Activated CD4-positive, CD25-positive, alpha-beta regulatory T cell treated with anti-CD3 and anti-CD28 coated beads, Interleukin-2, amount 50 U/mL, for 72 hours (primary cell): ENCODE data around the gene INPP4A.

ENCODE experiments used
- DNase-seq: peaks from one replicate; pipeline ENCODE4 v3.0.0; 2021

INPP4A gene

DNA sequence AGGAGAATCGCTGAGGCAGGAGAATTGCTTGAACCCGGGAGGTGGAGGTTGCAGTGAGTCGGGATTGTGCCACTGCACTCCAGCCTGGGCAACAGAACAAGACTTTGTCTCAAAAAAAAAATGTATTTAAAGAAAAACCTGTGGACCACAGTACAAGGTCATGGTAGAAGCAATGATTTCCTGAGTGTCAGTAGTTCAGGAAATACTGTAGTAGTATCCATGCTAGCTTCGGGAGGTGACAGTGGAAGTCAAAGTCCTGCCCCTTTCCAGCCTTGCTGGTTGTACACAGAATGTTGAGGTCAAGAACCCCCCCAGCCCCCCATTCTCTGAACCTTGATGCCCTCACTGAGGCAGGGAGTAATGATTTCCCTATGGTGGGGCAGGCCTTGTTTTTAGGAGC lies 56.6 kb downstream of the INPP4A start:
- DNase-seq: no peak

DNA sequence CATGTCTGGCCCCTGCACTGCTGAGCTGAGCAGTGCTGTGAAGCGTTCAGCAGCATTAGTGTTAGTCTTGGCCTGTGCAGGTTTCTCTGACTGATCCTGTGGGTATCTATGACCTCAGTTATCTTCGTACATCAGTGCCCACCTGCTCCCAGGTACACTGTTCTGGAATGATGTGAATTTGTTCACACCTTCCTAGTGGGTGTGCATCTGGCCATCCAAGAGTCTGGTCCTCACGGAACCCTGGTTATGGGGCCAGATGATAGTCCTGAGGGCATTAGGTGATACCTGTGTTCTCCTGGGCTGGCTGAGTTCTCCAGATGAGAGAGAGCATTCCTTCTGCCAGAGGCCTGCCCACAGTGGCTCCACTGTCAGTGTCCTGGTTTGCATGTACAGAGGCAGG lies 57.2 kb downstream of the INPP4A start:
- DNase-seq: no peak

DNA sequence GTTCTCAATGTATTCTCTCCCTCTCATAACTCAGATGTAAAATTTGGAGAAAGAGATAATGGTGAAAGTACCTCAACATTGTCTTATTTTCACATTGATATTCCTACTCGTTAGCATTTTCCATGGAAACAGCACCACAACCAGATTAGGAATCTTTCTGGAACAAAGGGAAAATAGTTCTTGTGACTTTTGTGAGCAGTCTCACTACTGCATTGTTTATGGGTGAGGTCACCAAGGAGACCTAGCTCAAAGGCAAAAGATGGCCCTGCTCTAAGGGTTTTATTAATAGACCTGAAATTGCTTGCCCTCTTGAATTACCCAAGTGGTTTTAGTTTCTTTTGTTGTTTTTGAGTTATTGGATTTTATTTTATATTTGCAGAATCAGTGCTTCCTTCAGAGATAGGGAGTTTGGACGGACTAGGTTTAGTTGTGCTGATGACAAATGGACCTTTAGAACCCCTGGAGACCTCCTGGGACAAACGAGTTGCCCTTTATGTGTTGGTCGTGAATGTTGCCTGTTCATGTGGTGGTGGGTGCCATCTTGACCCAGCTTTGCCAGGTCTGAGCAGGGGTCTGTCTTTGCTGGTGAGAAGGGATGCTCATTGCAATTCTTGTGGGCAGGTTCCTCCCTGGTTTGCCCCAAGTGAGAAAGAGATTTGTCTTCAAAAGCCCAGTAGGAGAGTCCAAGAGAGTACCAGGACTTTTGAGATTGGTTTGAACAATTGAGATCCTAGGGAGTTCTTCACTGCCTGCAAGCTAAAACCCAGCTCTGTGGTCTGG lies 58.1 kb downstream of the INPP4A start:
- no peak for DNase-seq

DNA sequence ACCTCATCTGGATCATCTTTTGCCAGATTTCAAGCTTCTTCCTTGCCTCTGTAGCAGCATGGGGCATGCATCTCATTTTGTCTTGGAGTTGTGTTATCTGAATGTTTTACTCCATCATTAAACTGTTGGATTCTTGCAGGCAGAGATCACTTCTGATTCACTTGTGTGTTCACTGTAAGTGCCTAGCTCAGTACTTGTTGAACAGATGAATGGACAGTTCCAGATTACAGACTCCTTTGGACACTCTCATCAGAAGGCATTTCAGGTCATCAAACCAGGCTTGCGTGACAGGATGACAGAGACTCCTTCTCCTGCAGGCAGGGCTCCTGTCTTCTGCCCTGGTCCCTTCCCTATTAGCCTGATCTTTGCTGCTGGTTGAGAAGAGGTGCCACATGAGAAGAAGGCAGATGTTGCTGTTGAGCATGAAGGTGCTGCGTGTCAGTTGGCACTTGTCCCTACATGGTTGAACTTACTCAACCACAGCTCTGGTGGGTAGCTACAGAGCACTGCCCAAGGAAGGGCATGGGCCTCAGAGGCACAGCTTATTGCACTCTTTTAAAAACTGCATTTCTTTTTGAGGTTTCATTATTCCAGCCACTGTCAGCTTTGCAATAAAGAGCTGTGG lies 58.9 kb downstream of the INPP4A start:
- DNase-seq: no peak

DNA sequence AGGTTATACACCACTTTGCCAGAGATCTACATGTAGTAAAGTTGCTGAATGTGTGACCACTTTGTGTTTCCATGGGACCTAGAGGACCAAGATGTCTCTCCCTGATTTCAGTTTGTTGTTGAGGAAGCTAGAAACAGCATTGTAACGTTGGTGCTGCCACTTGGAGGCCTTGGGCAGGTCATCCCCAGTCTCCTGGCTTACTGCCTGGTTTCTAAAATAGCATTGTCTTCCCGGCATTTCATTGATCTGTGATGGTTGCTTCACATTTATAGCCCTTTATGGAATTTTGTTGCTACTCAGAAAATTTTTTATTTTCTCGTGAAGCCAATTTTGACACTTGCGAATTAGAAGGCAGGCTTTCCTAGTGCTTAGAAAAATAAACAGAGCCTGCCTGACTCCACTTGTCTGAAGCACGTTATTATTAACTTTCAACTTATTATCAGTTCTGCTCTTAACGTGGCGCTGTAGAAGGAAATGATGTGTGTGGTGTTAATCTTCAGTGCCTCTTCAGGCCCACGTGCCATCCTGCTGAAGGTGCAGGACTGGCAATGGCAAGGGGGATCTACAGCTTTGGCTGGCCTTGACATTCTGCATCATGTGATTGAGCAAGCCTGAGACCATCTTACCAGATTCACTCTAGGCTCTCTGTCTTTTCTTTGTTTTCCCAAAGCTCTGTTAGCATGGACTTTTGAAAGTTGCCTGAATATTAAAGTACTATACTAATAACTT lies 59.9 kb downstream of the INPP4A start:
- no peak for DNase-seq

DNA sequence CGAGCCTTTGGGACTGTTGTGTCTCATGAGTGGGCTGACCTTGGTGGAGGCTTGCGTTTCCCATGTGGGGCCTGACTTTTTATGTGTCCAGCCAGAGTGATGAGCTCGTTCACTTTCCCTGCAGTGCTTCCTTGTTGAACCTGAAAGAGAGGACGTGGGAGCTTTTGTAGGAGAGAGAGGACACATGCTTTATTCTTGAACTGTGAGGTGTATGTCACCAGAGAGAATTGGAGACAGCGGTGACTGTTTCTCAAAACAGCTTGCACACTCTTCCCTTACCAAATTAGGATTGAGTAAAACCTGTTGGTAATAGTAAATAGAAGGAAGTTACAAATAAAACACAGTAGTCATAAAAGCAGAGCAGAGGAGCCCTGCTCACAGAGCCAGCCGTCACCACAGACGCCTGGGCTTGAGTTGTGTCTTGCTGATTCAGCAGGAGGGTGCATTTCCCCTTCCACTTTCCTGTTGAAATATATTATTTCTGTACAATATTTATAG lies 60.7 kb downstream of the INPP4A start:
- DNase-seq: no peak

DNA sequence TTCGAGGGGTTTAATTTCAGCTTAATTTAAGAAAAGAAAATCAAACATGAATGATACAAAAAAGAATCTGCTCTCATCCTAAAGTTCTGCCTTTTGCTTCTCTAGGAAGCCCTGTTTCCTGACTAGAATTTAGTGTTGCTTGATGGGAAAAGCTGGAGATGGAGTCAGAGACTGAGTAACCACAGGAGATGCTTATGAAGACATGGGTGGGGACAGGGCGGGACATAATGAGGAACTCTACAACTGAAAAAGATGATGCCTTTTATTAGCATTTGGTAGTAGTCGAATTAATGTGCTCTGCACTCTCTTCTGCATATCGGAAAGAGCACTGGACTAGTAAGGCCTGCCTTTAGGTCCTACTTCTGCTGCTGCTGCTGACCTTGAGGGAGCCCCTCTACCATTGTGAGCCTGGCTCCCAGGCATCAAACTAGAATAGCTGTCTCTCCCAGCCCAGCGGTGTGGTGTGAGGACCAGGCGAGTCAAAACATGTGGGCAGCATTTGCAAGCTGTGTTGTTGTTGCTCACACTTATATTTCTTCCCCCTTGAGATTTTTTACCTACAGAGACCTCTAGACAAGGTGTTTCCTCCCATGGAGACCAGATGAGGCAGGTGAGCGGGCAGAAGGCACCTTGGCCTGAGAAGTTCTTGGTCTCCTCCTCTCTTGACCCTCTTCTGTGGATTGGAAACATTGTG lies 61.5 kb downstream of the INPP4A start:
- DNase-seq: no peak

DNA sequence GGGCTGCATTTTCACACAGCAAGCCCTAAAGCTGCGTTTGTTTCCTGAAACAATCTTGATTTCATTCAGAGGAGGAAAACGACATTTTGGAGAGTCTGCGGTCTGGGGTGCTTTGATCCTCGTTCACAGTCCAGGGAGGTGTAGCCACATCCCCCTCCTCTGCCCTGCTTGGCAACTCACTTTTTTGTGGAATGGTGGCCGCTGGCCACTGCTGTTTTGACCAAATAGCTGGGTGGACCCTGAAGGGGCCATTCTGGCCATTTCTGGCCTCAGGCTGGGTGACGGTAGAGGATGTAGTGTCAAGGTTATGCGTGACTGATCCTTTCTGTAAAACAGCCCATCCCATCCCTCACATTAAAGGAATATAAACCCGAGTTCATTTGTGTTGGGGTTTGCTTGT lies 62.2 kb downstream of the INPP4A start:
- no peak for DNase-seq

DNA sequence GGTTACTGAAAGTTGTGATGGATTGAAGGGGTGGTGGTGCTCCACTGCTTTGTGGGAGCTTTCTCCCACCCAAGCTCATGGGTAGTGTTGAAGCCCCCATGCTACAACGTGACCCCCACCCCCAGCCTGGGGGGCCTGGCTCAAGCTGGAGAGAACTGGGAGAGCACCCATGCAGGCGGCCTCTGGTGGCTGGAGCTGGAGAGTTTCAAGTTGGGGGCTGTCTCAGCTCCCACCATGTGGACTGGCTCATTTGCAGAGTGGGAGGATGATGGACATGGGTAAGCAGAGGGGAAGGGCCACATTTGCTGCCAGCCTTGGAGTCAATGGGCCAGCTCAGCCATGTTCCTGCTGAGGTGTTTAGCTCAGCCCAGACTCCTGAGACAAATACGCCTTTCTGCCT lies 62.8 kb downstream of the INPP4A start:
- no peak for DNase-seq

DNA sequence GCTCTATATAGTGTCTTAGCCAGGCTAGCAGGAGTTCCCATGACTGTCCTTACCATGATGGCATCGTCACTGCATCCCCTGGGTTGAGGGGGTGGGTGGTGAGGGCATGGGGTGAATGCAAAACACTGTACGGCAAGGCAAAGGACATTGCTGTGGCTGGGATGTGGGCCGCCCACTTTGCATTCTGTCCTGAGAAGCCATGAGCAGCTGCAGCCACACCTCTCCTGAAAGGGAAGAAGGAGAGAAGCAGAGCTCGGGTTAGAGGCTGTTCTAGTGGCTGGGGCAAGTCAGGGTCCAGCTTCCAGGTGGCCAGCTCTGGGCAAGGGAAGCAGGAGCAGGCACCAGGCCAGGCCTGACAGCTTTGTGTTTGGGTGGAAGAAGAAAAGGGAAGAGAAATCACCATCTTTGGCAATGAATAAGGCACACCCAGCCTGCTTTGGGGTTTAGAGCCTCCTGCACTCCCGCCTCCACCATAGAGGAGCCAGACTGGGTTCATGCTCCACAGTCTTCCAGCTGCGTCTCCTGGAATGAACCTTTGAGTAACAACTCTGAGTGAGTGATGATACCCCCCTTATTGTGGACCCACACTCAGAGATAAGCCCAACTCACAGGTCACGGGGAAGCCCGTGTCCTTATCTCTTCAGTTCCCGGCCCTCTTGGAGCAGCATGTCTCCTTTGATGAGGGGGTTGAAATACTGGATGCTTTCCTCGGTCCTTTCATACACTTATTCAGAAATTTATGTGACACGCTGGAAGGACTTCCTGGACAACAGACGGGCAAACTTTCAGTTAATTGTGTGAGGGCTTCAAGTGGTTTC lies 63.4 kb downstream of the INPP4A start:
- no peak for DNase-seq

DNA sequence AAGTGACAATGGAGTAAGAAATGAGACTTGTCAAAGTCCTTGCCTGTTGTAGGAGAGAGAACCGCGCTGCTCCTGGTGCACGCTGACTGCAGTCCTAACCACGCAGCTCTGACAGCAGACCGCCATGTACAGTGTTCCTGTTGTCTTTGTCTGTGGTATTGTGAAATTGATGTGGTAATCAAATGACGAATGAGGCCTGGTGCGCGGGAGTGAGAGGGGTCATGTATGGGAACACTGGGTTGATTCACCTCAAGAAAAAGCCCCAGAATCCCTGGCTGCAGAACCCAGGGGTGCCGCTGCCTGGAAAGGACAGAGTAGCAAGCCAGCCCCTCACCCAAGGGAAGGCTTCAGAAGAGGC lies 64.0 kb downstream of the INPP4A start:
- no peak for DNase-seq

DNA sequence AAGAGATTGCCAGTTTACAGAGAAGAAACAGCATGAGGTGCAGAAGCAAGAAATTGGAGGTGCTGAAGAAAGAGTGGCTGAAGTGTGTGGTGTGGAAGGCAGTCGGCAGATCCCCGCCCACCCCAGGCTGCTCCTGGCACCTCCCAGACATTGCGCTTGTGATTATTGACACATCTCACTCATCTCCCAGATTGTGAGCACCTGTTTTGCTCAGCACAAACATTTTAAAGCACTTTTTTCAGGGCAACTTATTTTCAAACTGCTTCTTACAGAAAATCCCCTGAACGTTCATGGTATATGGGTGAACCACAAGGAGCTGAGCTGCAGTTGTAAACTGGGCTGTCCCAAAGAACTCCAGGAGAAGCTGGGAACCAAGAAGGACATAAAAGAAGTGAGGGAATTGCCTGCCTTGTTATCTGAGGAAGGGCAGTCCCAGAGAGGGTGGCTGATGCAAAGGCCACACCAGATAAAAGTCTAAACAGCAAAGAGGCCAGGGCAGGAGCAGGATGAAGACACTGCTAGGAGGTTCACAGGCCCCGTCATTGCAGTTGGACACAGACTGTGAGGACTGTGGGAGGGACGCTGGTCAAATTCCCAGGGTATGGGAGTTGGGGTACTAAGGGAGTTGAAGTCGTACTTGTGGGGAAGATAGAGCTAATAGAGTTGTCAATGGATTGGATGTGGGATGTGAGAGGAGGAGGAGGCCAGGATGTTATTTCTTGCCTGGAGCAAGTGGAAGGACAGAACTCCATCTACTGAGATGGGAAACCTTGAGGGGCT lies 65.1 kb downstream of the INPP4A start:
- DNase-seq: no peak

DNA sequence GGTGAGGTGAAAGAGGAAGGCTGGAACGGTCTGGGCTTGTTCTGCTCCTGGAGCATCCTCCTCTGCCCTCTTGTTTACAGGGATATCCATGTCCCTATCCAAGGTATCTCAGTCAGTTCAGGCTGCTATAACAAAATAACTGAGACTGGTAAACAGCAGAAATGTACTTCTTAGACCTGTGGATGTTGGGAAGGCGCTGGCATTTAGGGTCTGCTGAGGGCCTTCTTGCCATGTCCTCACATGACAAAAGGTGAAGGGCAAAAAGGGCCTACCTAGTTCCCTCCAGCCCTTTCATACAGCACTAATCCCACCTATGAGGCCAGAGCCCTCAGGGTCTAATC lies 65.6 kb downstream of the INPP4A start:
- no peak for DNase-seq

DNA sequence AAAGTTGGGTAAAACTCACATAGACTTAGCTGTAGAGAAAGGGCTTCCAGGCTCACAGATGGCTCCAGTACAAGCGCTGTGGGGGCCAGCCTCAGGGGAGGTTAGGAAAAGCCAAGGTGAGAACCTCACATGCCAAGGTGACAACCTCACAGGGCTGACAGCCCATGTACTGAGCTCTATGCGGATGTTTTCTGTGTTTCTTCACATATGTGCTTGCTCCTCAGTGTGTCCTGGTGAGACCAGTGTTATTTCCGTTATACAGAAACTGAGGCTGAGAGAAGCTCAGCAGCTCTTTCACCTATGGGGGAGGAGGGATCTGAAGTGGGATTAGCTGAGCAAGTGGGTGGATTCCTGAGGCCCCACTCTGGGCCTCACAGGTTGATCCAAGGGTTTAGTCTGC lies 67.3 kb downstream of the INPP4A start:
- no peak for DNase-seq

DNA sequence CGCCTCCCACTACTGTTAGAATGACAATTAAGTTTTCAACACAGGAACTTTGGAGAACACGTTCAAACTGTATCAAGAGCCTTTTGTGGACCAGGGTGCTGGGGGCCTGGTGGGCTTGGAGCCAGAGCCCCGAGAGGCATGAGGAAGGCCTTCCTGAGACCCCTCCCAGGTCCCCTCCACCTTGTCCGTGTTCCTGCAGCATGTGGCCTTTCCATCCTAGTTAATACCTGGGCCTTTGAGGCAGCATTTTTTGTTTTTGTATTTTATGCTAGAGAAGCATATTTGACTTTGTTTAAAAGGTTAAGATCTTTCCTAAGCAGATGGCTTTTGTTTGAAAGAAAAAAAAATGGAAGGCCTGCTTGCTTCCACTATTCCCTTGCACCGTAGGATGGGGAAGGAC lies 68.0 kb downstream of the INPP4A start:
- no peak for DNase-seq

DNA sequence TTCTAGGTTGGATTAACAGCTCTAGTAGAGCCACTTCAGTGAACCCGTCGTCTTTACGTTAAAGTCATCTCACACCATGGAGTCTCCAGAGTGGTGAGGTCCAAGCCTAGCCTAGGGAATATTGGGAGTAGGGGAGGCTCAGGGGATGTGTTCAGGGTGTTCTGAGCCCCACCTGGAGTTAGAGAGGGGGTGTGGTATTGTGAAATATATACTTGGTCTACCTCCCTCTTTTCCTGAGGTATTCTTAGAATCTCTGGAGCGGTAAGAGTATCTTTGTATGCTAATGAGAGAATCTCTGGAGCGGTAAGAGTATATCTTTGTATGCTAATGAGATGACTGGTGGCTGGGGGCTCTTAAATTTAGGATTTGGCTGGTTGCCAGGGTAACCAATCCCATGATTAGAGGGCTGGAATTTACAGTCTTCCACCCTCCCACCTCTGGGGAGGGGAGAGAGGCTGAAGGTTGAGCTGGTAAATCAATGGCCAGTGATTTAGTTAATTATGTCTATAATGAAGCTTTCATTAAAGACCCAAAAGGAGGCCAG lies 69.5 kb downstream of the INPP4A start:
- DNase-seq: no peak

DNA sequence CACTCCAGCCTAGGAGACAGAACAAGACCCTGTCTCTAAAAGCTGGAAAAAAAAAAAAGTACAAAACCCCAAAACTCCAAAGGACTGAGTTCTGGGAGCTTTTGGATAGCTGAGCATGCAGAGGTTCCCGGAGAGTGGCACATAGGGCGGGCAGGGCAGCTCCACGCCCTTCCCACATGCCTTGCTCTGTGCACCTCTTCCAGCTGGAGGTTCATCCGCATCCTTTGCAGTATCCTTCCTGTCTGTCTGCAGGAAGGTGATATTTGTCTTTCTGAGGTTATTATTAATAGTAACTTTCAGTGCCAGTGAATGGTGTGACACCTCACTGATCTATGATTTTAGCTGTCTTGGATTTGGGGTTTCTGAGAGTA lies 70.2 kb downstream of the INPP4A start:
- no peak for DNase-seq

DNA sequence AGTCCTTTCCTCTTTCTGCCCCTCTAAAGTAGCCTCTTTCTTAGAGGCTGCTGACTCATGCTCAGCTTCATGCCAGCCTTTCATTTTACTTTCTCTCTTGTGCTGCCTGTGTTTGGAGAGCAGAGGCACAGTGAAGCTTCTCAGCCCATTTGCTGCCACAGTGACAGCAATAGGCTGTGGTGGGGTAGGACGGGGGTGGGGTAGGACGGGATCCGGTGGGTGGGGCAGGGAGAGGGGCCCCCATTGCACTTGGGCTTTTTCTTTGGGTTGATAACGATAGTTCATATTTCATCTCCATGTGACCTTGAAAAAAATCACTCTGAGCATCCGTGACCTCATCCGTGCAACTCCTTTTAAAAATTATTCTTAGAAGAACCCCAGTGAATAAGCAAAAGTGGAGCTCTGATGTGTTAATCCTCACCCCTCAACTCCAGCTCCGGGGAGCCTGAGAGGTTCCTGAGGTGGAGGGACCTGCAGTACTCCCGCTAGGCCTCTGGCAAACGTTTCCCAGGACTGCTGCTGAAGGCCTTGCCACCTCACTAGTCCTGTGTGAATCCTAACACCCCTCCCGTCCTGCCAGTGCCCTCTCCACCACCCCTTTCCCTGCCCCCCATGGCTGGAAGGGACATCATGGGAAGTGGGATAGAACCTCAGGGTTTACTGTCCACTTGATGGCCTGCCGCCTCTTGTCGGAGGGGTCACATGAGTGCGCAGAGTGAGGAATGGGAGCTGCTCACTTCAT lies 70.8 kb downstream of the INPP4A start:
- no peak for DNase-seq

DNA sequence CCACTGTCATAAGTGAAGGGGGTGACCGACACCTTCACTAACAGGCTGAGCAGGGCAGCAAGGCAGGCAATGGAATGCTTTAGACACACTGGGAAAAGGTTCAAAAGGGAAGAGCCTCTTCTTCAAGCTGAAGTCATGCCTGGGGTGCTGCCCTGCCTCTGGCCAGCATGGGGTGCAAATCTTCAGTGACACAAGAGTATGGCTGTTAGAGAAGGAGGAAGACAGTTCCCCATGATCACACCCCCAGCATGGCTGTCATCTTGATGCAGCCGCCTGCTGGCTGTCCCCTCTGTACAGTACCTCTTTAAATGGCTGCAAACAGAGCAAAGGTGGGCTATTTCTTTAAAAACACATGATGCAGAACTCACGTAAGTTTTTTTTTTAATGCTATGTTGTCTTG lies 71.9 kb downstream of the INPP4A start:
- no peak for DNase-seq

DNA sequence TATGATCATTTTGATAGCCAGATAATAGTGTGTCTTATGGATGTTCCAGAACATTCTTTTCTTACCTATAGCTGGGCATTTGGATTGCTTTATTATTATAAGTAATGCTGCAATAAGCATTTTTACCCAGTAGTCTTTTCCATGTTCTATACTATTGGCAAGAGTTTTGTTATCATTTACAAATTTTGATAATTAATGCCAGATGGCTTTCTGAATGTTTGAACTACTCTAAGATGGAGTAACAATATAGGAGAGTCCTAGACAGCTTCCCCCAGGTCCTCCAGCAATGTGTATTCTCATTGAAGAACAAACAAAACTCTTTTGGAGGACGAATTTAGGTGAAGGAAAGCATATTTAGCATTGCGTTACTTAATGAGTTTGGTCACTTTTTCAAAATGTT lies 73.0 kb downstream of the INPP4A start:
- DNase-seq: no peak

DNA sequence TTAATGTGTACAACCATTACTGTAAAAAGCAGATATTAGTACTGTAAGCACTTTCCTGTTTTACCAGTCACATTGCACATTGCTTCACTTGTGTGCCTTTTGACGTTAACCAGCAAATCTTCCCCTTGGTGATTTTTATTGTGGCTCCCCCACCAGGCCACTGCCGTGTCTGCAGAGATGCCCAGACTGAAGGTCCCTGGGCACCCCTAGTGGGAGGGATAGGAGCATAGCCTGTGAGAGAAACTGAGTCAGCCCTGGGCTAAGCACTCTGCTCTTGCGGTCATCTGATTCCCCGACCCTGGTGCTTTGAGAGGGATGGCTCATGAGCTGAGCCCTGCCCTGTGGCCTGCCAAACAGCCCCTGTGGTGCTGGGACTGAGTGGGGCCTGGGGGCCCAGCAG lies 73.4 kb downstream of the INPP4A start:
- DNase-seq: no peak
